ENCODE results near the gene UGGT1. TPM values are rescaled to one million over a fixed set of nuclear protein-coding genes. Genes with fewer than 3 reads are reported as not detected.

Gene UGGT1
- total RNA-seq, 1 donor from 2014 or later = 68.0 TPM

DNA sequence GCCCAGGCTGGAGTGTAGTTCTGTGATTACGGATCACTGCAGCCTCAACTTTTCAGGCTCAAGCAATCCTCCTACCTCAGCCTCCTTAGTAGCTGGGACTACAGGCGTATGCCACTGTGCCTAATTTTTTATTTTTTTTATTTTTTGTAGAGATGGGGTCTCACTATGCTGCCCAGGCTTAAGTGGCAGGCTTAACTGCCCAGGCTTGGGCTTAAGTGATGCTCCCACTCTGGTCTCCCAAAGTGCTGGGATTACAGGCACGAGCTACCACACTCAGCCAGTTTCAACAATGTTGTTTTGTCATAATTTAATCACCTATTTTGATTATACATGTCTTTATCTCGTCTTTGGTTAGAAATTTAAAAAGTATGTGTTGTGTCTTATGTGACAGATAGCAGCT is 18.2 kb downstream of the UGGT1 start:
- H4K20me1 ChIP-seq (ENCODE audit: insufficient read depth, low read length) = no peaks in the 10 kb centered on the region
- H3K27me3 Mint-ChIP-seq (ENCODE audit: low read depth, unreplicated experiment) = no peaks in the 10 kb centered on the region
- peaks cover 5% of the 10 kb centered on the region for H3K79me2 ChIP-seq (ENCODE audit: insufficient read depth, low read length)
- H3K9me3 Mint-ChIP-seq (ENCODE audit: unreplicated experiment) = no peaks in the 10 kb centered on the region
- no peaks in the 10 kb centered on the region for H3K27me3 ChIP-seq (ENCODE audit: insufficient read depth, low read length)
- H3K36me3 ChIP-seq (ENCODE audit: insufficient read depth, low read length) = peaks cover 26% of the 10 kb centered on the region
- H3K4me3 ChIP-seq (ENCODE audit: insufficient read depth, low read depth, low read length) = no peak overlapping the region
- no peak overlapping the region for H2AFZ ChIP-seq (ENCODE audit: low read depth, low read length)
- TF ChIP-seq, protein P1, sequence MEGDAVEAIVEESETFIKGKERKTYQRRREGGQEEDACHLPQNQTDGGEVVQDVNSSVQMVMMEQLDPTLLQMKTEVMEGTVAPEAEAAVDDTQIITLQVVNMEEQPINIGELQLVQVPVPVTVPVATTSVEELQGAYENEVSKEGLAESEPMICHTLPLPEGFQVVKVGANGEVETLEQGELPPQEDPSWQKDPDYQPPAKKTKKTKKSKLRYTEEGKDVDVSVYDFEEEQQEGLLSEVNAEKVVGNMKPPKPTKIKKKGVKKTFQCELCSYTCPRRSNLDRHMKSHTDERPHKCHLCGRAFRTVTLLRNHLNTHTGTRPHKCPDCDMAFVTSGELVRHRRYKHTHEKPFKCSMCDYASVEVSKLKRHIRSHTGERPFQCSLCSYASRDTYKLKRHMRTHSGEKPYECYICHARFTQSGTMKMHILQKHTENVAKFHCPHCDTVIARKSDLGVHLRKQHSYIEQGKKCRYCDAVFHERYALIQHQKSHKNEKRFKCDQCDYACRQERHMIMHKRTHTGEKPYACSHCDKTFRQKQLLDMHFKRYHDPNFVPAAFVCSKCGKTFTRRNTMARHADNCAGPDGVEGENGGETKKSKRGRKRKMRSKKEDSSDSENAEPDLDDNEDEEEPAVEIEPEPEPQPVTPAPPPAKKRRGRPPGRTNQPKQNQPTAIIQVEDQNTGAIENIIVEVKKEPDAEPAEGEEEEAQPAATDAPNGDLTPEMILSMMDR (IDR thresholded peaks at IDR 0.05; ENCODE audit: insufficient read depth, low read depth, low read length) = no peak
- no peak for TF ChIP-seq EZH2 (IDR thresholded peaks at IDR 0.05; ENCODE audit: insufficient read depth, low read length)
- no peak overlapping the region for H3K27ac Mint-ChIP-seq (ENCODE audit: unreplicated experiment)
- H3K4me2 ChIP-seq (ENCODE audit: low read length) = no peak overlapping the region
- H3K36me3 Mint-ChIP-seq (ENCODE audit: low read depth, unreplicated experiment) = no peaks in the 10 kb centered on the region
- H3K4me3 Mint-ChIP-seq (ENCODE audit: unreplicated experiment) = no peak overlapping the region
- DNase-seq (ENCODE audit: low read depth) (no peak), FAIRE-seq (no peak)
- H3K27ac ChIP-seq (ENCODE audit: low read depth, low read length) = no peak overlapping the region
- H3K4me1 Mint-ChIP-seq (ENCODE audit: low read depth, unreplicated experiment) = no peaks in the 10 kb centered on the region
- H3K9ac ChIP-seq (ENCODE audit: low read length) = no peak overlapping the region
- H3K4me1 ChIP-seq (ENCODE audit: insufficient read depth, low read length) = no peaks in the 10 kb centered on the region
- no peaks in the 10 kb centered on the region for H3K9me3 ChIP-seq (ENCODE audit: insufficient read depth, low read depth, low read length)

- peaks cover 11% of the 10 kb centered on the region for H3K36me3 Mint-ChIP-seq (ENCODE audit: low read depth, unreplicated experiment)
- no peaks in the 10 kb centered on the region for H3K9me3 Mint-ChIP-seq (ENCODE audit: unreplicated experiment)
Observed at GRCh38 chr2:128115921-128116623, 25.1 kb downstream of the UGGT1 start.

More at GRCh38 chr2:128115921-128116623, 25.1 kb downstream of the UGGT1 start:
- Mint-ChIP-seq H3K4me3 (ENCODE audit: unreplicated experiment) (no peak overlapping the region), H3K27ac (ENCODE audit: unreplicated experiment) (no peak overlapping the region), H3K4me1 (ENCODE audit: low read depth, unreplicated experiment) (no peaks in the 10 kb centered on the region), H3K27me3 (ENCODE audit: low read depth, unreplicated experiment) (no peaks in the 10 kb centered on the region)
- Histone ChIP-seq H3K9me3 (ENCODE audit: insufficient read depth, low read depth, low read length) (no peaks in the 10 kb centered on the region), H3K27me3 (ENCODE audit: insufficient read depth, low read length) (no peaks in the 10 kb centered on the region), H3K4me3 (ENCODE audit: insufficient read depth, low read depth, low read length) (no peak overlapping the region), H3K36me3 (ENCODE audit: insufficient read depth, low read length) (peaks cover 36% of the 10 kb centered on the region), H2AFZ (ENCODE audit: low read depth, low read length) (no peak overlapping the region), H3K4me1 (ENCODE audit: insufficient read depth, low read length) (no peaks in the 10 kb centered on the region), H4K20me1 (ENCODE audit: insufficient read depth, low read length) (no peaks in the 10 kb centered on the region), H3K9ac (ENCODE audit: low read length) (no peak overlapping the region), H3K79me2 (ENCODE audit: insufficient read depth, low read length) (no peaks in the 10 kb centered on the region), H3K4me2 (ENCODE audit: low read length) (no peak overlapping the region), H3K27ac (ENCODE audit: low read depth, low read length) (no peak overlapping the region)
- DNase-seq (ENCODE audit: low read depth) (no peak), FAIRE-seq (no peak)
- no peak for TF ChIP-seq EZH2 (IDR thresholded peaks at IDR 0.05; ENCODE audit: insufficient read depth, low read length)
- TF ChIP-seq, protein P1 (IDR thresholded peaks at IDR 0.05; ENCODE audit: insufficient read depth, low read depth, low read length) = no peak
